Dendritic cell treated with granulocyte-macrophage colony-stimulating factor and Interleukin-4, amounts not matched to agents 40 ng/mL and 50 ng/mL, for 4 days (primary cell): Measurements from ENCODE around the gene GLMP.
"Not testable (repeated sequence)": the region's sequence is repeated elsewhere in the genome, so short reads cannot be mapped to it uniquely, and the experiment has no call there.

Experiments
- H3K27ac Mint-ChIP-seq: one replicate; pipeline ENCODE4 v1.8.0; 2022; ENCODE audit warnings: mild to moderate bottlenecking, mixed read lengths
- H3K27me3 Mint-ChIP-seq: one replicate; pipeline ENCODE4 v1.8.0; 2022; ENCODE audit warnings: mild to moderate bottlenecking, mixed read lengths
- H3K36me3 Mint-ChIP-seq: one replicate; pipeline ENCODE4 v1.8.0; 2022; ENCODE audit warnings: low read depth, mixed read lengths
- H3K4me1 Mint-ChIP-seq: one replicate; pipeline ENCODE4 v1.8.0; 2022; ENCODE audit warnings: low read depth, mixed read lengths
- H3K4me3 Mint-ChIP-seq: one replicate; pipeline ENCODE4 v1.8.0; 2022; ENCODE audit warnings: mild to moderate bottlenecking, moderate library complexity, mixed read lengths
- H3K9me3 Mint-ChIP-seq: one replicate; pipeline ENCODE4 v1.8.0; 2022; ENCODE audit warnings: mixed read lengths
- intact Hi-C: fragments of 100-400 bp; cut with micrococcal nuclease; formaldehyde crosslinking; loops from one replicate; pipeline ENCODE4 v1.15.0; 2022

The GLMP gene

DNA sequence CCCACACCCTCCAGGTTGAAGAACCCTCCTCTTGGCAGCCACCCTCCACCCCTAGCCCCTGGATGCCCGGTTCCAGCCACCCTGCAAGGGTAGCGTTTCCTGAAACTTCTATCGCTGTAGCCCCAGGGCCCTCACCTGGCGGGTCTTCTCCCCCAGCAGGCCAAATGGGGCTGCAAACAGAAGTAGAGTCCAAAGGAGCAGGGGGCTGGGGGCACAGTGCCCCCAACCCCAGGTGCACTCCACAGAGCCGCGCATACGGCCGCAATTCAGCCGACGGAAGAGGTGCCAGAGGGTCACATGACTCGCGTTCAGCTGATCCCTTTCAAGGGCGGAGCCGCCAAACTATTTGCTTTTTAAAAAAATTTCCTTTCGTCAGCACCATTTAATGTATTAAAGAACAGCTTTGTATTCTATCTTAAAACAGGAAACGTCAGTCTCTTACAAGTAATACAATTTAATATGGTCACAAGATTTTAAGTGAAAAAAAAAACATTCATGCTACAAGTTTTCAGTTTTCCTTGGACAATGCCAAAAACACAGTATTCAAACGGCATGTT is at the start of gene GLMP:
Gene GLMP, minus strand, starts transcription at position 289 of the 557 bp plus-strand sequence. Its CDS starts 34 bp downstream, at position 255.
- intact Hi-C loops = no loop called here
- Mint-ChIP-seq H3K4me1 (peaks cover 48% of the 10 kb centered on the region), H3K27me3 (peaks cover 1% of the 10 kb centered on the region), H3K9me3 (no peaks in the 10 kb centered on the region), H3K36me3 (peaks cover 47% of the 10 kb centered on the region), H3K27ac (peak within 1 kb of the TSS; percentile 92), H3K4me3 (peak within 1 kb of the TSS; percentile 97)

DNA sequence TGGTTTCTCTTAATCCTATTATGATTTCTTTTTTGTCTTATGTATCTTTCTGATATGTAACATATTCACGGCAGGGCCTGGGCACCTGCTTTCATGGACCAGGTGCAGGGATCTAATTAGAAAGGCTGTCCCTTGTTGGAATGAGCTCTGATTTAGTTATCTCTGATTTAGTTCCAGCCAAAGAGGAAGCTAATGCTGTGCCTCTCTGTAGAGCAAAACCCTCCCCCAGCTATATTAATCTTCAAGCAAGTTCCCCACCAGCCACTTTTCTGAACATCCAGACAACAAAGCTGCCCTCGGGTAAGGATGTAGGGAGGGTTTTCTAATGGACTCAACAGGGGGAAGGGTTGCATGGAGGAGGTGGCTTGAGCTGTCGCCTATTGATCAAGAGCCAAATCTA is 48.9 kb upstream of the GLMP start:
- H3K4me1 Mint-ChIP-seq = no peaks in the 10 kb centered on the region
- H3K4me3 Mint-ChIP-seq = no peak overlapping the region
- H3K36me3 Mint-ChIP-seq = no peaks in the 10 kb centered on the region
- no peaks in the 10 kb centered on the region for H3K9me3 Mint-ChIP-seq
- intact Hi-C loops = no loop called here
- H3K27me3 Mint-ChIP-seq = peaks cover 23% of the 10 kb centered on the region
- H3K27ac Mint-ChIP-seq = no peak overlapping the region

GRCh38 chr1:156342166-156342955 is 46.9 kb upstream of the GLMP start:
- H3K27ac Mint-ChIP-seq = no peak overlapping the region
- no peak overlapping the region for H3K4me3 Mint-ChIP-seq
- H3K36me3 Mint-ChIP-seq = peaks cover 12% of the 10 kb centered on the region
- intact Hi-C loops = no loop called here
- H3K4me1 Mint-ChIP-seq = peaks cover 4% of the 10 kb centered on the region
- H3K9me3 Mint-ChIP-seq = no peaks in the 10 kb centered on the region
- peaks cover 13% of the 10 kb centered on the region for H3K27me3 Mint-ChIP-seq

DNA sequence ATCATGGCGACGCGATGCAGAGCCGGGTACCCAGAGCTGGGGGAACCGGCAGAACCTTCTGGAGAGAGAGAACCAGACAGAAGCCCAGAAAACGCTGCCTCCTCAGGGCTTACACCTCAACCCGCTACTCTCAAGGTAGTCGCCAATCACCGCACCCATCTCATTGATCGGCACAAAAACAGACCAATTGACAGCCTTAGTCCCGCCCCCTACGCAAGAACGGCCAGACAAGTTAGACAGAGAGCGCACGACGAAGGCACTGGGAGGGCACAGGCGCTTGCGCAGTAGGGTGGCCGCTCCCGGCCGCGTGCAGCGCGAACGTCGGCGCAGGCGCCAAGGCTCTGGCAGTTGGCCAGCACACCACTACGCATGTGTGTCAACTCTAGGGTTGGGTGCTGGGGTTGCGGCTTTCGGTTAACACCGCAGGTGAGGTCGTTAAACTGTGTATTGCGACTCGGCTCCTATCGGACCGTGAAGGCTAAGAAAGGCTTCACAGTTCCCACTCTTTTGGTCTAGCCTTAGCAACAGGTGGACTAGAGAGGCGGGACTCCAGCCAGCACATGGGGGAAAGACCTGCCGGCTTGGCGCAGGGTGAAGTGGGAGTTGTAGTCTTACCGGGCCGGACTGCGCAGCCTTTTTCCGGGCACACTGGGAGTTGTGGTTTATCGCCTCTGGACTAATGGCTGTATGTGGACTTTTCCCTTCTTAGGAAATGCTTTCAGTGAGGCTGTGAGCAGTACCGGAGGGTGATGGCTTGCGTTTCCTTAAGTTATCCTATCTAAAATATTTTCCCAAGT is 42.9 kb upstream of the GLMP start, which contains the start of the genes CCT3 and TSACC:
Gene CCT3, minus strand, starts transcription at position 113 of the 797 bp plus-strand sequence. Its CDS starts 108 bp downstream, at position 5.
Gene TSACC, plus strand, starts transcription at position 347 of the 797 bp plus-strand sequence. CDS start 1,232 bp downstream, outside the sequence.
- Mint-ChIP-seq H3K9me3 (no peaks in the 10 kb centered on the region), H3K36me3 (peaks cover 48% of the 10 kb centered on the region), H3K27ac (peak within 1 kb of the TSS; percentile 90), H3K27me3 (no peaks in the 10 kb centered on the region), H3K4me1 (peaks cover 21% of the 10 kb centered on the region), H3K4me3 (peak within 1 kb of the TSS; percentile 98)
- intact Hi-C loops = loop anchor here (10.0 kb wide), 1 partner anchor 54 kb away; the partner anchor contains the start of genes SMG5 and TMEM79

- peak overlapping the region; percentile 98 for H3K4me3 Mint-ChIP-seq
- no peaks in the 10 kb centered on the region for H3K9me3 Mint-ChIP-seq
- peak overlapping the region; percentile 90 for H3K27ac Mint-ChIP-seq
- intact Hi-C loops = loop anchor here (10.0 kb wide), 1 partner anchor 53 kb away; the partner anchor contains the start of genes SMG5 and TMEM79
- no peaks in the 10 kb centered on the region for H3K27me3 Mint-ChIP-seq
- H3K4me1 Mint-ChIP-seq = peaks cover 21% of the 10 kb centered on the region
- H3K36me3 Mint-ChIP-seq = peaks cover 52% of the 10 kb centered on the region
These were observed 42.4 kb upstream of the GLMP start for GRCh38 chr1:156337888-156338179.

GRCh38 chr1:156337052-156337887 is 41.8 kb upstream of the GLMP start:
- H3K4me3 Mint-ChIP-seq = peak overlapping the region; percentile 98
- no peaks in the 10 kb centered on the region for H3K9me3 Mint-ChIP-seq
- H3K27ac Mint-ChIP-seq = peak overlapping the region; percentile 90
- H3K36me3 Mint-ChIP-seq = peaks cover 58% of the 10 kb centered on the region
- peaks cover 21% of the 10 kb centered on the region for H3K4me1 Mint-ChIP-seq
- intact Hi-C loops = loop anchor here (10.0 kb wide), 1 partner anchor 52 kb away; the partner anchor contains the start of genes SMG5 and TMEM79
- H3K27me3 Mint-ChIP-seq = no peaks in the 10 kb centered on the region

DNA sequence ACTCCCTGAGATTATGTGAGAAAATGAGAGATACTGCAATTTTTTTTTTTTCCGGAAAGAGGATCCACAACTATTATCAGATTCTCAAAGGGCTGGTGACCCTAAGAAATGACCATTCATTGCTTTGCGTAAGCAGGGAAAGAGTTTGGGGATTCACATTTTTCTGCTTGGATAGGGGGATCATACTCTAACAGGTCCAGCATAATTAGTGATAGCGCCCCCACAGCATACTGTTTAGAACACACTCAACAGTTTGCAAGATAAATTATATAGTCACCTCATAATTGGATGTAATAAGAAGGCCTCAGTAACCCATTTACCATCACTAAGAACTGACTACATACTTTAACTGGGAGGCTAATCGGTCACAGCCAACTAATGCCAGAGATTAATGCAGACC is 40.8 kb upstream of the GLMP start:
- intact Hi-C loops = loop anchor here (10.0 kb wide), 1 partner anchor 51 kb away; the partner anchor contains the start of genes SMG5 and TMEM79
- Mint-ChIP-seq H3K9me3 (no peaks in the 10 kb centered on the region), H3K27me3 (no peaks in the 10 kb centered on the region), H3K36me3 (peaks cover 68% of the 10 kb centered on the region), H3K4me1 (peaks cover 21% of the 10 kb centered on the region), H3K4me3 (no peak overlapping the region), H3K27ac (no peak overlapping the region)

DNA sequence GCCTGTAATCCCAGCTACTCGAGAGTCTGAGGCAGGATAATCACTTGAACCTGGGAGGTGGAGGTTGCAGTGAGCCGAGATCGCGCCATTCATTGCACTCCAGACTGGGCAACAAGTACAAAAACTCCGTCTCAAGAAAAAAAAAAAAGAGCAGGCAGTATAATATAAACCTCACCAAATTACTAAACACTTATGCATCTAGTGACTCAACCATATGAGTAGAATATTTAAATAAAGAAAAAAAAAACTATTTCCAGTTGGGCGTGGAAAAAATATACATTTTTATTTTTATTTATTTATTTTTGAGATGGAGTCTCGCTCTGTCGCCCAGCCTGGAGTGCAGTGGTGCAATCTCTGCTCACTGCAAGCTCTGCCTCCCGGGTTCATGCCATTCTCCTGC is 27.7 kb upstream of the GLMP start:
- H3K27ac Mint-ChIP-seq, H3K27me3 Mint-ChIP-seq, H3K9me3 Mint-ChIP-seq, H3K4me3 Mint-ChIP-seq, intact Hi-C loops, H3K4me1 Mint-ChIP-seq: not testable (repeated sequence)
- peaks cover 89% of the 10 kb centered on the region for H3K36me3 Mint-ChIP-seq

DNA sequence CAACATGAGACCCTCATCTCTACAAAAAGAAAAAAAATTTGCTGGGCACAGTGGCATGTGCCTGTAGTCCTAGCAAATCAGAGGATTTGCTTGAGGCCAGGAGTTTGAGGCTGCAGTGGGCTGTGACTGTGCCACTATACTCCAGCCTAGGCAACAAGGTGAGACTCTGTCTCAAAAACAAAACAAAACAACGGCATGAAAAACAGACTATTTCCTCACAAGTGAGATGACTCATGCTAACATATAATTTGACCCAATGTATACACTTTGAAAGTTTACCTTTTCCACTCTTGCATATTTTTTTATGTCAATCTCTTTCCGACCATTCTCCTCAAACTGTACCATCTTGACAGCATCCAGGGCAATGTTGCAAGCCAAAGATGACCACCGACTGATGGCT is 25.1 kb upstream of the GLMP start:
- no peaks in the 10 kb centered on the region for H3K27me3 Mint-ChIP-seq
- H3K4me3 Mint-ChIP-seq = no peak overlapping the region
- no peaks in the 10 kb centered on the region for H3K9me3 Mint-ChIP-seq
- H3K4me1 Mint-ChIP-seq = no peaks in the 10 kb centered on the region
- H3K36me3 Mint-ChIP-seq = peaks cover 93% of the 10 kb centered on the region
- H3K27ac Mint-ChIP-seq = no peak overlapping the region
- intact Hi-C loops = no loop called here

DNA sequence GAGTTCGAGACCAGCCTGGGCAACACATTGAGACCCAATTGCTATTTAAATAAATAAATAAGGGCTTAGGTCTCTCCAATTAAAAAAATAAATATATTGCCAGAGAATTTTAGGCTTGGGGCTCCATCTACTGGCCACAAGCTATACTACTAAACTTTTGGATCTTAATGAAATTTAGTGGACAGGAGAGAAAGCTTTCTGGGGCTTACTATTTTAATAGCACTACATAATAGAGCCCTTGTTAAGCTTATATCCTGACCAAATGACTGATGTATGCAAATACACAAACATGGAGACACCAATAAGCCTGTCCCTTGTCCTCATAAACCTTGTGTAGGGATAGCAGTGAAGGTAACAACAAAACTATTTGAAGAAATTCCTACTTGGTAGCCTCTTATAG is 24.2 kb upstream of the GLMP start:
- Mint-ChIP-seq H3K4me3 (no peak overlapping the region), H3K27me3 (no peaks in the 10 kb centered on the region), H3K27ac (no peak overlapping the region), H3K36me3 (peaks cover 91% of the 10 kb centered on the region), H3K9me3 (no peaks in the 10 kb centered on the region), H3K4me1 (peaks cover 5% of the 10 kb centered on the region)
- intact Hi-C loops = no loop called here

DNA sequence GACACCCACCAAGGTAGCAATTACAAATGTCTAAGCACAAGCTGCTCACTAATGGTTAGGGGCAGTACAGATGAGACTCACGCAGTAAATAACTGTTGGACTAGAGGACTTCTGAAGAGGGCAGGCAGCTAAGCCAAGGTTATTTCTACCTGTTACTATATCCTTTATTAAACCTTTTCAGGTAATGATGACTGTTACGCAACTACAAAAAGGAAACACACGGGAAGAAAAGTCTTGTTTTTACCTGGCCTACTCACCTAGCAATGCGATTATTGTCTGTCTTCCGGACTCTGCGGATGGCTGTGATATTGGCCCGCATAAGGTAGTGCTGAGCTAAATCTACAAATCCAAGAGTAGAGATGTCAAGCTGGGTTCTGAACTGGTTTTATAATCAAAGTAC is 21.4 kb upstream of the GLMP start:
- Mint-ChIP-seq H3K9me3 (no peaks in the 10 kb centered on the region), H3K36me3 (peaks cover 91% of the 10 kb centered on the region), H3K4me3 (no peak overlapping the region), H3K4me1 (peaks cover 11% of the 10 kb centered on the region), H3K27ac (no peak overlapping the region), H3K27me3 (no peaks in the 10 kb centered on the region)
- intact Hi-C loops = no loop called here

- no peak overlapping the region for H3K4me3 Mint-ChIP-seq
- H3K4me1 Mint-ChIP-seq = peaks cover 11% of the 10 kb centered on the region
- peaks cover 92% of the 10 kb centered on the region for H3K36me3 Mint-ChIP-seq
- no peaks in the 10 kb centered on the region for H3K9me3 Mint-ChIP-seq
- no peaks in the 10 kb centered on the region for H3K27me3 Mint-ChIP-seq
- no peak overlapping the region for H3K27ac Mint-ChIP-seq
- intact Hi-C loops = no loop called here
These were observed 15.5 kb upstream of the GLMP start for GRCh38 chr1:156310962-156311361.

GRCh38 chr1:156308078-156308477 is 12.6 kb upstream of the GLMP start:
- H3K27ac Mint-ChIP-seq = no peak overlapping the region
- intact Hi-C loops = no loop called here
- H3K4me3 Mint-ChIP-seq = no peak overlapping the region
- H3K27me3 Mint-ChIP-seq = no peaks in the 10 kb centered on the region
- no peaks in the 10 kb centered on the region for H3K9me3 Mint-ChIP-seq
- peaks cover 95% of the 10 kb centered on the region for H3K36me3 Mint-ChIP-seq
- H3K4me1 Mint-ChIP-seq = peaks cover 5% of the 10 kb centered on the region
